Astrocyte (in vitro differentiated cells and primary cell): ENCODE data around the gene OR2AT4. TPM values are rescaled to one million over a fixed set of nuclear protein-coding genes. Genes with fewer than 3 reads are reported as not detected.

Experiments
- DNase-seq: peaks from one replicate; pipeline ENCODE4 v3.0.0-alpha.2; 2010; ENCODE audit warnings: low read depth
- FAIRE-seq: peaks from 2 replicates; lab custom pipeline; 2011; peaks lifted over from hg19 to GRCh38; lab: Jason Lieb, UNC
- H2AFZ ChIP-seq: 2 replicates; pipeline ENCODE4 v1.6.0; 2012; ENCODE audit warnings: low read depth, low read length, inconsistent platforms
- H3K27ac ChIP-seq: 2 replicates; pipeline ENCODE4 v1.5.1; 2011; ENCODE audit warnings: low read depth, low read length, inconsistent platforms
- H3K27me3 ChIP-seq: 2 replicates; pipeline ENCODE4 v1.6.0; 2011; ENCODE audit warnings: low read length, inconsistent platforms; ENCODE audit not compliant: insufficient read depth
- H3K36me3 ChIP-seq: 2 replicates; pipeline ENCODE4 v1.5.1; 2011; ENCODE audit warnings: low read length, inconsistent platforms; ENCODE audit not compliant: insufficient read depth
- H3K4me1 ChIP-seq: 2 replicates; pipeline ENCODE4 v1.5.1; 2011; ENCODE audit warnings: low read length, inconsistent platforms; ENCODE audit not compliant: insufficient read depth
- H3K4me2 ChIP-seq: 2 replicates; pipeline ENCODE4 v1.6.0; 2012; ENCODE audit warnings: low read length, inconsistent platforms
- H3K4me3 ChIP-seq: 2 replicates; pipeline ENCODE4 v1.5.1; 2011; ENCODE audit warnings: low read depth, mild to moderate bottlenecking, low read length, inconsistent platforms; ENCODE audit not compliant: insufficient read depth
- H3K79me2 ChIP-seq: 2 replicates; pipeline ENCODE4 v1.6.0; 2012; ENCODE audit warnings: mild to moderate bottlenecking, low read length, inconsistent platforms; ENCODE audit not compliant: insufficient read depth
- H3K9ac ChIP-seq: 2 replicates; pipeline ENCODE4 v1.6.0; 2012; ENCODE audit warnings: mild to moderate bottlenecking, low read length, inconsistent platforms
- H3K9me3 ChIP-seq: 2 replicates; pipeline ENCODE4 v1.5.1; 2012; ENCODE audit warnings: low read depth, mild to moderate bottlenecking, low read length, inconsistent platforms; ENCODE audit not compliant: insufficient read depth
- H4K20me1 ChIP-seq: 2 replicates; pipeline ENCODE4 v1.6.0; 2012; ENCODE audit warnings: low read length, inconsistent platforms; ENCODE audit not compliant: insufficient read depth
- H3K27ac Mint-ChIP-seq: one replicate; pipeline ENCODE4 v1.8.0; 2021; ENCODE audit warnings: mild to moderate bottlenecking, mixed read lengths; ENCODE audit not compliant: unreplicated experiment
- H3K27me3 Mint-ChIP-seq: one replicate; pipeline ENCODE4 v1.8.0; 2021; ENCODE audit warnings: low read depth, mixed read lengths; ENCODE audit not compliant: unreplicated experiment
- H3K36me3 Mint-ChIP-seq: one replicate; pipeline ENCODE4 v1.8.0; 2021; ENCODE audit warnings: low read depth, mixed read lengths; ENCODE audit not compliant: unreplicated experiment
- H3K4me1 Mint-ChIP-seq: one replicate; pipeline ENCODE4 v1.8.0; 2021; ENCODE audit warnings: low read depth, mixed read lengths; ENCODE audit not compliant: unreplicated experiment
- H3K4me3 Mint-ChIP-seq: one replicate; pipeline ENCODE4 v1.8.0; 2021; ENCODE audit warnings: mild to moderate bottlenecking, moderate library complexity, mixed read lengths; ENCODE audit not compliant: unreplicated experiment
- H3K9me3 Mint-ChIP-seq: one replicate; pipeline ENCODE4 v1.8.0; 2021; ENCODE audit warnings: mild to moderate bottlenecking, mixed read lengths; ENCODE audit not compliant: unreplicated experiment
- CTCF ChIP-seq: IDR thresholded peaks from 2 replicates; pipeline ENCODE4 v1.5.1; 2011; ENCODE audit warnings: low read depth, mild to moderate bottlenecking, inconsistent platforms, low read length, moderate library complexity; ENCODE audit not compliant: insufficient read depth
- EZH2 ChIP-seq: IDR thresholded peaks from 2 replicates; pipeline ENCODE4 v1.6.1; 2012; ENCODE audit warnings: mild to moderate bottlenecking, low read length, inconsistent platforms; ENCODE audit not compliant: insufficient read depth
- total RNA-seq: library from RNA; stranded (reverse); gene quantifications from 2 replicates; pipeline ENCODE4 v1.2.1, GENCODE V29; 2021

OR2AT4 gene
- total RNA-seq, 1 donor from 2014 or later = not detected

GRCh38 chr11:75077316-75077715 is 19.4 kb downstream of the OR2AT4 start:
- DNase-seq (no peak), FAIRE-seq (no peak)
- H3K9ac ChIP-seq = no peak overlapping the region
- H3K79me2 ChIP-seq = no peaks in the 10 kb centered on the region
- H3K4me2 ChIP-seq = no peak overlapping the region
- Mint-ChIP-seq H3K9me3 (no peaks in the 10 kb centered on the region), H3K36me3 (peaks cover 4% of the 10 kb centered on the region), H3K27me3 (peaks cover 3% of the 10 kb centered on the region), H3K4me3 (no peak overlapping the region), H3K27ac (no peak overlapping the region), H3K4me1 (peaks cover 9% of the 10 kb centered on the region)
- H3K4me1 ChIP-seq = no peaks in the 10 kb centered on the region
- no peaks in the 10 kb centered on the region for H4K20me1 ChIP-seq
- no peak overlapping the region for H3K4me3 ChIP-seq
- H3K27ac ChIP-seq = no peak overlapping the region
- no peak for TF ChIP-seq EZH2
- no peak for TF ChIP-seq CTCF
- H3K36me3 ChIP-seq = no peaks in the 10 kb centered on the region
- peaks cover 24% of the 10 kb centered on the region for H3K27me3 ChIP-seq
- H2AFZ ChIP-seq = no peak overlapping the region
- no peaks in the 10 kb centered on the region for H3K9me3 ChIP-seq

GRCh38 chr11:75076671-75077070 is 20.0 kb downstream of the OR2AT4 start:
- no peak overlapping the region for H3K27ac Mint-ChIP-seq
- Histone ChIP-seq H3K79me2 (no peaks in the 10 kb centered on the region), H3K9me3 (no peaks in the 10 kb centered on the region), H3K4me3 (no peak overlapping the region), H4K20me1 (no peaks in the 10 kb centered on the region), H3K4me1 (no peaks in the 10 kb centered on the region), H3K36me3 (no peaks in the 10 kb centered on the region), H2AFZ (no peak overlapping the region), H3K4me2 (no peak overlapping the region), H3K27ac (no peak overlapping the region), H3K9ac (no peak overlapping the region), H3K27me3 (peaks cover 25% of the 10 kb centered on the region)
- no peak for TF ChIP-seq EZH2
- TF ChIP-seq CTCF = no peak
- FAIRE-seq = no peak
- H3K4me3 Mint-ChIP-seq = no peak overlapping the region
- peaks cover 4% of the 10 kb centered on the region for H3K36me3 Mint-ChIP-seq
- H3K9me3 Mint-ChIP-seq = no peaks in the 10 kb centered on the region
- H3K4me1 Mint-ChIP-seq = peaks cover 10% of the 10 kb centered on the region
- no peak for DNase-seq
- H3K27me3 Mint-ChIP-seq = peaks cover 3% of the 10 kb centered on the region

GRCh38 chr11:75073459-75074190 is 23.1 kb downstream of the OR2AT4 start:
- Histone ChIP-seq H3K36me3 (no peaks in the 10 kb centered on the region), H2AFZ (no peak overlapping the region), H3K27me3 (peaks cover 33% of the 10 kb centered on the region), H3K4me1 (no peaks in the 10 kb centered on the region), H3K79me2 (no peaks in the 10 kb centered on the region), H3K9me3 (no peaks in the 10 kb centered on the region), H3K9ac (no peak overlapping the region), H3K4me3 (no peak overlapping the region), H3K4me2 (no peak overlapping the region), H4K20me1 (no peaks in the 10 kb centered on the region), H3K27ac (no peak overlapping the region)
- TF ChIP-seq EZH2 (no peak), CTCF (no peak)
- H3K36me3 Mint-ChIP-seq = peaks cover 4% of the 10 kb centered on the region
- no peak overlapping the region for H3K27ac Mint-ChIP-seq
- H3K4me1 Mint-ChIP-seq = peaks cover 10% of the 10 kb centered on the region
- no peak overlapping the region for H3K4me3 Mint-ChIP-seq
- H3K9me3 Mint-ChIP-seq = no peaks in the 10 kb centered on the region
- FAIRE-seq (no peak), DNase-seq (no peak)
- H3K27me3 Mint-ChIP-seq = peaks cover 3% of the 10 kb centered on the region
